Hematopoietic multipotent progenitor cell treated with erythropoietin and hydrocortisone succinate and interleukin-3 and kit ligand, for 6 days (in vitro differentiated cells): ENCODE data around the gene AGO3.
"Not testable (repeated sequence)": the region's sequence is repeated elsewhere in the genome, so short reads cannot be mapped to it uniquely, and the experiment has no call there.

Source experiments
- DNase-seq: peaks from one replicate; pipeline ENCODE4 v3.0.0-alpha.2; 2015

AGO3 gene

DNA sequence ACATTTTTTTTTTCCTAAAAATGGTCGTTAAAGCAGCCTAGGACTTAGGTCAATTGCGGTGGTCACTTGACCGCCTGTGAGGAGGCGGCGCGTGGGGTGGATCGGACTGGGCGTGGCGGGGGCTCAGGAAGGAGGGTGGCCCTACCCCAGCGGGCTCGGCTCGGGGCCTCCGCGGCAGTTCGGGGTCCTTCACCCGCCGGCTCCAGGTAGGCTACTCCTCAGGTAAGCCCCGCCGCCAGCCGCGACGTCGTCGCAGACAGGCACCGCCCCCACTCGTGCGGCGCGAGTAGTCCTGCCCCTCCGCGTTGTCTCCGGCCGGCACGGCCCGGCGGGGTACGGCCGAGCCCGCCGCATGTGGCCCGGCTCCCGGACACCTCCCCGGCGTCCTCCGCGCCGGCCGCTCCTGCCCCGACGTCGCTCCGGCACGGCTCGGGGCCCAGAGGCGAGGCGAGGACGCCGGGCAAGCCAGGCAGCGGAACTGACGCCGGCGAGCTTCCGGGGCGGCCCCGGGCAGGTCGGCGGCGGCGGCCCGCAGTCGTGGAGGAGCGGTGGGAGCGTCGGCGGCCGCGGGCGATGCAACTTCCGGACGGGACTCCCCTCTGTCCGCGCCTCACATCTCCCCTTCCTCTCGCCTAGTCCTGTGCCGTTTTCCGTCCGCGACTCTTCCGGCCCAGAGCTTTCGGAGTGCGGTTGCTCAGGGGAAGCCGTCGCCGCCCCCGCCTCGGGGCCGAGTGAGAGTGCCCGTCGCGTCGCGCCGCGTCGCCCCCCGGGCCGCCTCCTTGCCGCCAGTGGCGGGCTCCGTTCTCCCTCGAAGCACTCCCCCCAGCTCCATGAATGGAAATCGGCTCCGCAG, at the start of gene AGO3:
Gene AGO3 (plus strand): TSS at position 513 of the 853 bp plus-strand sequence. CDS start 322 bp downstream, at position 835.
- peak; percentile 92 for DNase-seq

DNA sequence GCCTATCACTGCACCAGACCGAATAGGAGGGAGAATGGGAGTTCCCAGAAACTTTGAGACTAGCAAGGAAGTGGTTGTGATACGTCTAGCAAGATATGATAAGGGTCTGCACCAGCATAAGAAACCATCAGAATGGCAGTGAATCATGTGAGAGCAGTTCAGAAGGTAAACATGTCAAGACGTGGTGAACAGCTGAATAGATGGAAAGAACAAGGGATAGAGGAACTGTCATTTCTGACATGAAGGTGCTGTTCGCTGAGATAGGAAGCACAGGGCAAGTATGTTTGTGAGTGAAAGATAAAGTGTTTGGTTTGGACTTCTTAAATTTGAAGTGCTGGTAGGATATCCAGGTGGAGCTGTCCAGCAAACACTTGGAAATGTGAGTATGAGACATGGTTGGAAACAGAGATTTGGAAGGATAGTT, 49.0 kb upstream of the AGO3 start:
- DNase-seq = peak; percentile 79

- DNase-seq = no peak
Observed at GRCh38 chr1:35882586-35882944, 48.3 kb upstream of the AGO3 start.

- DNase-seq = peak; percentile 96
Observed at GRCh38 chr1:35882945-35883634, 47.8 kb upstream of the AGO3 start, which contains the start of gene AGO1. Gene AGO1, plus strand, starts transcription at chr1:35883209. Its CDS starts 213 bp downstream, at chr1:35883422.

GRCh38 chr1:35883635-35884101, 47.2 kb upstream of the AGO3 start:
- DNase-seq = peak; percentile 55

DNA sequence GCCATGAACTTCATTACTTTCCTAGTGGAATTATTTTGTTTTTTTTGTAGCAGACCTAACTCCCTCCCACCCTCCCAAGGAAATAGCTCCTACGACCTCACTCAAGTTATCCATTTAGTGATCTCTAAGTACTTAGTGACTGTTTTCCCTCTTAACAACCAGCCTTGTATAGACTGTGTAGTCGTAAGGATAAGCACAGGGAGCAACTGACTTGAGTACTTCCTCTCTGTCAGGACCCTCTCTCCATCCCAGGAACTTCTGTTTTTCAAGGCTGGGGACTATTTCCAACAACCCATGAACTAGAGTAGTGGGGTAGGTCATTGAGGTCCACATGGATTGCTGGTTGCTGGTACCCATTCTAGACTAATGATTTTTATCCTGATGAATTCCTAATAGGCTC, 46.0 kb upstream of the AGO3 start:
- DNase-seq = no peak

DNA sequence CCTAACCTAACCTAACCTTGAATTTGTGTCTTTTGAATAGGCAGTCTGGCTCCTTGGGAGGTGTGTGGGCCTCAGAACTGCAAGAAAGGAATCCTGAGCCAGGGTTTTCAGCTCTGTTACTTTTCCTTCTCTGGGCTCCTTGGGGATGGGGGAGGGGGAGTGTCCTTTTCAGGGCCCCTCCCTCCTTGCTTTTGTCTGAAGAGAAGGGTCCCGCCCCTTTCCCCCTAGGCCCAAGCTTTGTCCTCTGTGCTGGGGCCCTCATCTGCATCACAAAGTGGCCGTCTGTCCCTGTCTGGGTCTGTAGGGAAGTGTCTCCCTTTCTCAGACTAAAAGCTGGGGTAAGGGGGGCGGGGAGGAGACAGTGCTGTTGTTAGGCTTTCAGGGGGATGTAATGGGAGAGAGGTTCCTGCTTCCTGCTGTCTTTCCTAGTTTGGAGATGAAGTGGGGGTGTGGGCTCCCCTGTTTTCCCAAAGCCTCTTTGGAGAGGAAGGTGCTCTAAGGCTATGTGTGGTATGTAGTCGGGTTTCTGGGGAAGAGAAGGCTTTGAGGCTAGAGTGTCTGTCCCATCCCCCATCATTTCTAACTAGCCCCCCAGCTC, 44.8 kb upstream of the AGO3 start:
- peak; percentile 27 for DNase-seq

GRCh38 chr1:35886577-35887431, 44.1 kb upstream of the AGO3 start:
- DNase-seq = peak; percentile 47

GRCh38 chr1:35887508-35887907, 43.4 kb upstream of the AGO3 start:
- no peak for DNase-seq

- DNase-seq = no peak
Observed at GRCh38 chr1:35888255-35888654, 42.6 kb upstream of the AGO3 start.

GRCh38 chr1:35888981-35889380, 41.9 kb upstream of the AGO3 start:
- DNase-seq = not testable (repeated sequence)

DNA sequence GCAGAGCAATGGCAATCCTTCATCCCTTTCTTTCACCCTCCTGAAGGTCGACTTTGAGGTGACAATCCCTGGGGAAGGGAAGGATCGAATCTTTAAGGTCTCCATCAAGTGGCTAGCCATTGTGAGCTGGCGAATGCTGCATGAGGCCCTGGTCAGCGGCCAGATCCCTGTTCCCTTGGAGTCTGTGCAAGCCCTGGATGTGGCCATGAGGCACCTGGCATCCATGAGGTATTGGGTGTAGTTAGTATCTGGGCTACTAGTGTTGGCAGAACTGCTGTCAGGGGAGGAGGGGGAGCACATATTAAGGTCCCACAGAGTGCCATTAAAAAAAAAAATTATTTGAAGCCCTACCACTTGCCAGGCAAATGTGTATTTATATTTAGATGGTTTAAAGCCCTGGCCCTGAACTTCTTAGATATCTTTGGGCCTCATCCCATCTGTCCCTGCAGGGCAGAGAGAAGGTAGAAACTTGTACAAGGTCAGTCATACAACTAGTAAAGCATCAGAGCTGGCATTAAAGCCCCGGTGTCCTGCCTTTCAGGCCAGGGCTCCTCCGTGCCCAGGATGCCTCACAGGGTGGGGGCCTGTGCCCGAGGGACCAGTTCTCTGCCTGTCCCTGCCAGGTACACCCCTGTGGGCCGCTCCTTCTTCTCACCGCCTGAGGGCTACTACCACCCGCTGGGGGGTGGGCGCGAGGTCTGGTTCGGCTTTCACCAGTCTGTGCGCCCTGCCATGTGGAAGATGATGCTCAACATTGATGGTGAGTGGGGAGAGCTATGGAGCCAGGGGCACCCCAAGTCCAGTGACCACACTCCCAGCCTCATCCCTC, 37.6 kb upstream of the AGO3 start:
- DNase-seq = no peak

- peak; percentile 79 for DNase-seq
Observed at GRCh38 chr1:35894183-35894582, 36.7 kb upstream of the AGO3 start.

- DNase-seq = no peak
Observed at GRCh38 chr1:35894656-35895055, 36.2 kb upstream of the AGO3 start.

DNA sequence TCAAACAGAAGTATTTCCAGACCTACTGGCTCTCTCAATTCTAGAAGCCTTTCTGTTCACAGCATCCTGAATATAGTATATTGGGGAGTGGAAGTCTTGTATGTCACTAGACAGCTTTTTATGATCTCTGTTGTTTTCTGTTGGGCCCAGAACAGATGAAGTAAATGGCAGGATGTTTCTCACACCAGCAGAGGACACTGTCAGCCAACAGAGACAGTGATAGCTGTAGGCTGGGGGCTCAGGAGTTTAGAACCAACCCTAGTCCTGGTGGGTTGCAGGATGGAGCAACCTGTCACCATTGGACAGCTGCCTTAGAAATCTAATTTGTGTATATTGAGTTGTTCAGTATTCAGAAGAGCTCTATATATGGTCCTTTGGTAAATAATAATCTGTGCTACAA, 31.0 kb upstream of the AGO3 start:
- no peak for DNase-seq

DNA sequence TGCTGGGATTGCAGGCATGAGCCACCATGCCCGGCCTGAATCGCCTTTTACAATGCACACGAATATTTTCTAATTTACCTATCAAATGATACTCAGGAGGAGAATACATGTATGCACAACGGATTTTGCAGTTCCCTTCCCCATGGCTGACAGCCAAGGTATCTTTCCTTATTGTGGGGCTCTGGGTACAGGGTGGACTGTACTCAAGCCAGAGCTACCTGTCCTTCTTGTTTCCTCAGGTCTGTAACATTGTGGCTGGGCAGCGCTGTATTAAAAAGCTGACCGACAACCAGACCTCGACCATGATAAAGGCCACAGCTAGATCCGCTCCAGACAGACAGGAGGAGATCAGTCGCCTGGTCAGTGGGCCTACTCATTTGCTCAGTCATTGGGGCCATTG, 29.7 kb upstream of the AGO3 start:
- DNase-seq = no peak

GRCh38 chr1:35902671-35903070, 28.2 kb upstream of the AGO3 start:
- DNase-seq = no peak

GRCh38 chr1:35914717-35915116, 16.2 kb upstream of the AGO3 start:
- DNase-seq = no peak

GRCh38 chr1:35915693-35916092, 15.2 kb upstream of the AGO3 start:
- DNase-seq = no peak

DNA sequence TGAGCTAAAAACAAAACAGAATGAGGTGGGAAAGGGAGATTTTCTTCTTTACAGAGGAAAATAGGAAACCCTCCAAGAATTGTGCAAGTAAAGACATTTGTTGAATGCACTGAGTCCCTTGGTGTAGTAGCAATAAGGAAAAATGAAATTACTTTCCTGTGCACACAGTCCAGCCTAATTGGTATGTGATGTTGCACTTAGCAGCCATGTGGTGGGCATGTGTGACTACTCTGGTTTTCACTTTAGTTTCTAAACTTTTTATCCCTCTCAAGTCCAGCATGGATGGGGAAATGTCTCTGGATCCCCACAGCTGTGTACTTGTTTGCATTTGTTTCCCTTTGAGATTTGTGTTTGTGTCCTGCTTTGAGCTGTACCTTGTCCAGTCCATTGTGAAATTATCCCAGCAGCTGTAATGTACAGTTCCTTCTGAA, 7.1 kb upstream of the AGO3 start:
- DNase-seq = no peak

DNA sequence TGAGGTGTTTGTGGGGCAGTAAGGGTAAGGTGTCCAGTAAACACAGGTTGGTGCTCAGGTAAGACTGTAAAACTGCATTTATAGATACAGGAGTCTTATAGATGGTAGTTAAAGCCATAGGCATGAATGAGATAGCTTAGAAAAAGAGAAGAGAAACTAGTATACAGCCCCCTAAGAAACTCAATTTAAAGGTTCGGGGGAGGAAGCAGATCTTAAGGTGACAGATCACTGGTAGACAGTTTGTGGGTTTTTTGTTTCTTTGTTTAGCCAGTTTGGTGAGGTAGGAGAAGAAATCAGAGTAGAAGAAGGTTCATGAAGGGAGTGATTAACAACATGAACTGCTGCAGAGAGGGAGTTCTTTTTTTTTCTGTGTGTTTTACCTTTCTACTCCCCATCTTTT, 6.1 kb upstream of the AGO3 start:
- no peak for DNase-seq

DNA sequence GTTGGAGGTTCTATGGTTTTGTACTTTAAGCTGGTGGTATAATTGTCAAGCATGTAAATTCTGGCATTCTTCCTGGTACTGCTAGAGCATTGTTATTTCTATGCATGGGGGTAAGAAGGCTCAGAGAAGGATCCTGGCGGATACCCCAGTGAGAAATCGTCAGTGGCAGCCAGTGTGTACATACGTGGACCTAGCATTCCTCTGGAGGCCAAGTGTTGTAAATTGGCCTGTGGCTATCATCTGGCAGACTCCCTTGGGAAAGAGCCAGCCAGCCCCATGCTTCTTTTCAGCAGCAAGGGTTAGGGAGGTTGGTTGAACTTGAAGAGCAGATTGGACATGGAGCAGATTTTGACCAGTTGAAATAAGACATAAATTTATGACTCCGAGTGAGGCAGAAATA, 5.2 kb upstream of the AGO3 start:
- no peak for DNase-seq
